Muscle layer of duodenum (tissue), 2 donors: ENCODE results near the gene PRKRIP1.
A peak's percentile ranks its signal among the peaks of the same experiment; 100 is the strongest.

Experiments used
- H3K27ac ChIP-seq: one replicate; pipeline ENCODE4 v1.7.0; 2013; ENCODE audit warnings: mild to moderate bottlenecking, low read length
- H3K27me3 ChIP-seq: one replicate; pipeline ENCODE4 v1.7.0; 2013; ENCODE audit warnings: low read depth, mild to moderate bottlenecking, control low read depth, low read length
- H3K36me3 ChIP-seq, 2 donors: one replicate each; pipeline ENCODE4 v1.7.0; 2013; ENCODE audit warnings: low read length in 2 of 2, control low read depth in 1 of 2, mild to moderate bottlenecking in 1 of 2; ENCODE audit not compliant: insufficient read depth in 2 of 2, control insufficient read depth in 1 of 2
- H3K4me1 ChIP-seq, 2 donors: one replicate each; pipeline ENCODE4 v1.7.0; 2013; ENCODE audit warnings: low read length in 2 of 2, mild to moderate bottlenecking in 2 of 2, control low read depth in 1 of 2, moderate library complexity in 1 of 2; ENCODE audit not compliant: insufficient read depth in 2 of 2, control insufficient read depth in 1 of 2
- H3K4me3 ChIP-seq, 2 donors: one replicate each; pipeline ENCODE4 v1.7.0; 2013; ENCODE audit warnings: low read length in 2 of 2, low read depth in 1 of 2, mild to moderate bottlenecking in 1 of 2
- H3K9me3 ChIP-seq, 2 donors: one replicate each; pipeline ENCODE4 v1.7.0; 2013; ENCODE audit warnings: low read length in 2 of 2, control low read depth in 1 of 2, mild to moderate bottlenecking in 1 of 2; ENCODE audit not compliant: control insufficient read depth in 1 of 2
- donor health status: healthy.

PRKRIP1 gene

GRCh38 chr7:102418592-102418991 lies 22.4 kb downstream of the PRKRIP1 start:
- no peaks in the 10 kb centered on the region for H3K9me3 ChIP-seq
- H3K36me3 ChIP-seq = peaks cover 31 to 37% of the 10 kb centered on the region in 2 donors
- no peak overlapping the region for H3K4me3 ChIP-seq
- H3K27me3 ChIP-seq = no peaks in the 10 kb centered on the region
- H3K27ac ChIP-seq = no peak overlapping the region
- no peaks in the 10 kb centered on the region for H3K4me1 ChIP-seq

- Histone ChIP-seq H3K9me3 (no peaks in the 10 kb centered on the region), H3K27ac (no peak overlapping the region), H3K4me3 (no peak overlapping the region), H3K36me3 (peaks cover 29 to 42% of the 10 kb centered on the region in 2 donors), H3K27me3 (no peaks in the 10 kb centered on the region), H3K4me1 (no peaks in the 10 kb centered on the region)
Observed at GRCh38 chr7:102421706-102422240, 25.6 kb downstream of the PRKRIP1 start.

GRCh38 chr7:102424129-102424551 lies 28.0 kb downstream of the PRKRIP1 start:
- H3K36me3 ChIP-seq = peaks cover 17 to 43% of the 10 kb centered on the region in 2 donors
- H3K27me3 ChIP-seq = no peaks in the 10 kb centered on the region
- no peak overlapping the region for H3K4me3 ChIP-seq
- H3K9me3 ChIP-seq = no peaks in the 10 kb centered on the region
- H3K4me1 ChIP-seq = no peaks in the 10 kb centered on the region
- no peak overlapping the region for H3K27ac ChIP-seq

GRCh38 chr7:102424787-102425218 lies 28.6 kb downstream of the PRKRIP1 start:
- H3K36me3 ChIP-seq = peaks cover 17 to 41% of the 10 kb centered on the region in 2 donors
- no peak overlapping the region for H3K4me3 ChIP-seq
- H3K4me1 ChIP-seq = no peaks in the 10 kb centered on the region
- H3K27me3 ChIP-seq = no peaks in the 10 kb centered on the region
- H3K9me3 ChIP-seq = no peaks in the 10 kb centered on the region
- peak overlapping the region; percentile 84 for H3K27ac ChIP-seq

- H3K36me3 ChIP-seq = peaks cover 9 to 36% of the 10 kb centered on the region in 2 donors
- H3K27me3 ChIP-seq = no peaks in the 10 kb centered on the region
- H3K4me3 ChIP-seq = peak overlapping the region in 1 of 2 donors; percentile 26
- H3K27ac ChIP-seq = peak overlapping the region; percentile 84
- H3K4me1 ChIP-seq = no peaks in the 10 kb centered on the region
- no peaks in the 10 kb centered on the region for H3K9me3 ChIP-seq
Observed at GRCh38 chr7:102425639-102426267, 29.6 kb downstream of the PRKRIP1 start.

- no peaks in the 10 kb centered on the region for H3K4me1 ChIP-seq
- peak overlapping the region; percentile 84 for H3K27ac ChIP-seq
- H3K9me3 ChIP-seq = no peaks in the 10 kb centered on the region
- no peaks in the 10 kb centered on the region for H3K27me3 ChIP-seq
- H3K4me3 ChIP-seq = peak overlapping the region in 1 of 2 donors; percentile 26
- peaks cover 6 to 36% of the 10 kb centered on the region in 2 donors for H3K36me3 ChIP-seq
Observed at GRCh38 chr7:102426268-102427018, 30.3 kb downstream of the PRKRIP1 start.

- no peak overlapping the region for H3K4me3 ChIP-seq
Observed at GRCh38 chr7:102427019-102427405, 30.8 kb downstream of the PRKRIP1 start.

GRCh38 chr7:102429141-102429899 lies 33.2 kb downstream of the PRKRIP1 start:
- Histone ChIP-seq H3K36me3 (peaks cover 6 to 30% of the 10 kb centered on the region in 2 donors), H3K4me1 (peaks cover 0 to 13% of the 10 kb centered on the region in 2 donors), H3K9me3 (no peaks in the 10 kb centered on the region), H3K27me3 (no peaks in the 10 kb centered on the region), H3K4me3 (no peak overlapping the region), H3K27ac (no peak overlapping the region)

More at GRCh38 chr7:102427019-102427405, 30.8 kb downstream of the PRKRIP1 start:
- no peaks in the 10 kb centered on the region for H3K27me3 ChIP-seq
- peaks cover 6 to 32% of the 10 kb centered on the region in 2 donors for H3K36me3 ChIP-seq
- H3K4me1 ChIP-seq = peaks cover 0 to 4% of the 10 kb centered on the region in 2 donors
- H3K9me3 ChIP-seq = no peaks in the 10 kb centered on the region
- peak overlapping the region; percentile 84 for H3K27ac ChIP-seq

GRCh38 chr7:102431617-102432298 lies 35.6 kb downstream of the PRKRIP1 start:
- H3K36me3 ChIP-seq = peaks cover 0 to 8% of the 10 kb centered on the region in 2 donors
- H3K9me3 ChIP-seq = no peaks in the 10 kb centered on the region
- peak overlapping the region; percentile 69 for H3K27ac ChIP-seq
- H3K4me3 ChIP-seq = no peak overlapping the region
- H3K27me3 ChIP-seq = no peaks in the 10 kb centered on the region
- peaks cover 0 to 17% of the 10 kb centered on the region in 2 donors for H3K4me1 ChIP-seq

GRCh38 chr7:102432442-102433218 lies 36.5 kb downstream of the PRKRIP1 start:
- Histone ChIP-seq H3K4me3 (peak overlapping the region; percentile 11 to 59), H3K27ac (no peak overlapping the region)

More at GRCh38 chr7:102432442-102433218, 36.5 kb downstream of the PRKRIP1 start:
- no peaks in the 10 kb centered on the region for H3K9me3 ChIP-seq
- H3K27me3 ChIP-seq = no peaks in the 10 kb centered on the region
- peaks cover 0 to 17% of the 10 kb centered on the region in 2 donors for H3K4me1 ChIP-seq
- H3K36me3 ChIP-seq = peaks cover 0 to 1% of the 10 kb centered on the region in 2 donors
